ENCODE results near the gene FAM131A.

FAM131A gene

GRCh38 chr3:184354121-184354728, 16.8 kb downstream of the FAM131A start:
- POLR2A ChIA-PET, result interaction anchor here (0.5 to 0.7 kb wide), 2 partner anchors 8 to 202 kb away, joined by 3 read pairs; no protein-coding TSS in a partner anchor
- CTCF ChIA-PET, result interaction anchor here (0.5 to 2.9 kb wide), 9 partner anchors 7 to 401 kb away, joined by 3 to 15 read pairs (median 5); partner anchors contain the start of gene FAM131A
- TF ChIP-seq ZFHX2 (tag by site-specific recombination; conservative IDR thresholded peaks at IDR 0.05), result peak; percentile 63
- TF ChIP-seq GFI1B (tag by site-specific recombination; IDR thresholded peaks at IDR 0.05), result no peak
- peak; percentile 54; the same call in 1 of the 2 replicates for TF ChIP-seq CTCF (tag by site-specific recombination; IDR thresholded peaks at IDR 0.05)
- peak; percentile 74 for TF ChIP-seq PATZ1 (tag by site-specific recombination; IDR thresholded peaks at IDR 0.05)
- Histone ChIP-seq H3K9me3 (ENCODE audit: control insufficient read depth, insufficient read depth, low read depth, low read length) (no peaks in the 10 kb centered on the region), H3K36me3 (ENCODE audit: control insufficient read depth in 2 of 2, insufficient read depth in 1 of 2, low read length in 2 of 2) (peaks cover 0 to 77% of the 10 kb centered on the region in 2 experiments; a peak in 1 of 3 replicates), H3K4me3 (ENCODE audit: low read depth, low read length) (no peak overlapping the region), H3K4me1 (ENCODE audit: control insufficient read depth, insufficient read depth, low read length) (no peaks in the 10 kb centered on the region), H3K27ac (ENCODE audit: extremely low read depth, low read depth, low read length) (no peak overlapping the region)

GRCh38 chr3:184354754-184355153, 17.4 kb downstream of the FAM131A start:
- TF ChIP-seq ZNF600 (tag by site-specific recombination; IDR thresholded peaks at IDR 0.05), result 0 out of 2 replicates have a peak, but pooled peaks have one; percentile 17
- TF ChIP-seq ZNF48 (tag by site-specific recombination; IDR thresholded peaks at IDR 0.05), result no peak
- TF ChIP-seq ZNF791 (tag by site-specific recombination; IDR thresholded peaks at IDR 0.05), result no peak
- TF ChIP-seq TRIM28 (IDR thresholded peaks at IDR 0.05; ENCODE audit: borderline replicate concordance, low read length), result no peak
- TF ChIP-seq GLIS2 (tag by site-specific recombination; IDR thresholded peaks at IDR 0.05), result peak; percentile 25; the same call in 1 of the 2 replicates
- peak; percentile 45 for TF ChIP-seq GLIS1 (tag by site-specific recombination; IDR thresholded peaks at IDR 0.05)
- Histone ChIP-seq H3K9me3 (ENCODE audit: control insufficient read depth, insufficient read depth, low read depth, low read length) (no peaks in the 10 kb centered on the region), H3K36me3 (ENCODE audit: control insufficient read depth in 2 of 2, insufficient read depth in 1 of 2, low read length in 2 of 2) (peaks cover 0 to 77% of the 10 kb centered on the region in 2 experiments; a peak in 1 of 3 replicates), H3K27ac (ENCODE audit: extremely low read depth, low read depth, low read length) (no peak overlapping the region), H3K4me1 (ENCODE audit: control insufficient read depth, insufficient read depth, low read length) (no peaks in the 10 kb centered on the region), H3K4me3 (ENCODE audit: low read depth, low read length) (no peak overlapping the region)
- ChIA-PET POLR2A (interaction anchor here (0.7 kb wide), 1 partner anchor 12 kb away, joined by 3 read pairs; no protein-coding TSS in a partner anchor), CTCF (interaction anchor here (0.8 to 2.9 kb wide), 6 partner anchors 8 to 186 kb away, joined by 3 to 15 read pairs (median 4); no protein-coding TSS in a partner anchor)

- no peaks in the 10 kb centered on the region for H3K4me1 ChIP-seq (ENCODE audit: control insufficient read depth, insufficient read depth, low read length)
- ChIA-PET POLR2A (interaction anchor here (0.7 kb wide), 1 partner anchor 12 kb away, joined by 3 read pairs; no protein-coding TSS in a partner anchor), CTCF (interaction anchor here (0.5 to 2.9 kb wide), 7 partner anchors 9 to 185 kb away, joined by 3 to 15 read pairs (median 4); no protein-coding TSS in a partner anchor)
- H3K27ac ChIP-seq (ENCODE audit: extremely low read depth, low read depth, low read length), result no peak overlapping the region
- no peaks in the 10 kb centered on the region for H3K9me3 ChIP-seq (ENCODE audit: control insufficient read depth, insufficient read depth, low read depth, low read length)
- H3K36me3 ChIP-seq (ENCODE audit: control insufficient read depth in 2 of 2, insufficient read depth in 1 of 2, low read length in 2 of 2), result peaks cover 0 to 76% of the 10 kb centered on the region in 2 experiments; a peak in 1 of 3 replicates
- no peak overlapping the region for H3K4me3 ChIP-seq (ENCODE audit: low read depth, low read length)
- TF ChIP-seq HOXC10 (CRISPR knock-in tag; IDR thresholded peaks at IDR 0.05) (no peak), SP2 (tag by site-specific recombination; IDR thresholded peaks at IDR 0.05) (no peak), ZFP69B (tag by site-specific recombination; IDR thresholded peaks at IDR 0.05) (no peak)
Observed at GRCh38 chr3:184355261-184356040, 18.1 kb downstream of the FAM131A start.
